ENCODE measurements around the gene POLR3E. TPM values are rescaled to one million over a fixed set of nuclear protein-coding genes. Genes with fewer than 3 reads are reported as not detected.
A peak's percentile ranks its signal among the peaks of the same experiment; 100 is the strongest.

The POLR3E gene
- total RNA-seq, 1 experiment from 2014 or later: 73.5 TPM

DNA sequence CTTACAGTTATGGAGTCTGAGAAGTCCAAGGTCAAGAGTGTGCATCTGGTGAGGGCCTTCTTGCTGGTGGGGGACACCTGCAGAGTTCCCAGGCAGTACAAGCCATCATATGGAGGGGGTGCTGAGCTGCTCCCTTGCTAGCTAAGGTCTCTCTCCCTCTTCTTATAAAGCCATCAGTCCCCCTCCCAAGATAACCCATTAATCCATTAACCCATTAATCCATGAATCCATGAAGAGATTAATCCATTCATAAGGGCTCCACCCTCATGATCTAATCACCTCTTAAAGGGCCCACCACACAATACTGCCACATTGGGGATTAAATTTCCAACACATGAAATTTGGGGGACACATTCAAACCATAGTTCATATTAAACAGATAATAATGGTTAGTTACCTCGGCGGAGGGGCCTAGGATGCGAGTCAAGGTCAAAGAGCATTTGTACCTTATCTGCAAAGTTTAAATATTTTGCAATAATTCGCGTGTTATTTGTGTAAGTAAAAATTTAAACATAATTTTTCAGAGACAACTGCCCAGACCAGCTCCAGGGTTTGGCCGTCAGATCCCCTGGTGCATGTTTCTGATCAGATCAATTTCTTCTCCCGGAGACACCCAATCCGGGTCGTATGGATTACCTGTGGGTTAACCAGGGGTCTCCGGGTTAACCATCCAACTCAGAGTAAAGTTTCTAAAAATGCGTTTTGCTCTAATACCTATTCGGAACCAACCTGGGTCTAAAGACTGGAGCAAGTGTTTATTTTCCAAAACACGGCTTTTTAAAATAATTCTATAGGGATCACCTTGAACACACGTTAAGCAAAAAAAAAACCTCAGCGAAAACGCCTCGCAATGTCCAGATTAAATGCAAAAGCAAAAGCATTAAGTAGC is 740 bp upstream of the POLR3E start:
- H3K36me3 Mint-ChIP-seq: no peaks in the 10 kb centered on the region
- ATAC-seq (peak; percentile 5; the same call in 1 of the 2 replicates), DNase-seq (ENCODE audit: low spot score) (no peak)
- no peaks in the 10 kb centered on the region for H3K27me3 Mint-ChIP-seq (ENCODE audit: low read depth)
- peak overlapping the region; percentile 94 for H3K4me3 Mint-ChIP-seq
- CTCF ChIA-PET: interaction anchor here (1.4 to 1.9 kb wide), 2 partner anchors 90 to 101 kb away, joined by 3 to 8 read pairs; partner anchors contain the start of gene EEF2K
- no peak for TF ChIP-seq FOXK1 (CRISPR knock-in tag; IDR thresholded peaks at IDR 0.05)
- TF ChIP-seq, protein P1, sequence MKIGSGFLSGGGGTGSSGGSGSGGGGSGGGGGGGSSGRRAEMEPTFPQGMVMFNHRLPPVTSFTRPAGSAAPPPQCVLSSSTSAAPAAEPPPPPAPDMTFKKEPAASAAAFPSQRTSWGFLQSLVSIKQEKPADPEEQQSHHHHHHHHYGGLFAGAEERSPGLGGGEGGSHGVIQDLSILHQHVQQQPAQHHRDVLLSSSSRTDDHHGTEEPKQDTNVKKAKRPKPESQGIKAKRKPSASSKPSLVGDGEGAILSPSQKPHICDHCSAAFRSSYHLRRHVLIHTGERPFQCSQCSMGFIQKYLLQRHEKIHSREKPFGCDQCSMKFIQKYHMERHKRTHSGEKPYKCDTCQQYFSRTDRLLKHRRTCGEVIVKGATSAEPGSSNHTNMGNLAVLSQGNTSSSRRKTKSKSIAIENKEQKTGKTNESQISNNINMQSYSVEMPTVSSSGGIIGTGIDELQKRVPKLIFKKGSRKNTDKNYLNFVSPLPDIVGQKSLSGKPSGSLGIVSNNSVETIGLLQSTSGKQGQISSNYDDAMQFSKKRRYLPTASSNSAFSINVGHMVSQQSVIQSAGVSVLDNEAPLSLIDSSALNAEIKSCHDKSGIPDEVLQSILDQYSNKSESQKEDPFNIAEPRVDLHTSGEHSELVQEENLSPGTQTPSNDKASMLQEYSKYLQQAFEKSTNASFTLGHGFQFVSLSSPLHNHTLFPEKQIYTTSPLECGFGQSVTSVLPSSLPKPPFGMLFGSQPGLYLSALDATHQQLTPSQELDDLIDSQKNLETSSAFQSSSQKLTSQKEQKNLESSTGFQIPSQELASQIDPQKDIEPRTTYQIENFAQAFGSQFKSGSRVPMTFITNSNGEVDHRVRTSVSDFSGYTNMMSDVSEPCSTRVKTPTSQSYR (CRISPR knock-in tag; IDR thresholded peaks at IDR 0.05): no peak
- no peak for TF ChIP-seq NR2C2 (CRISPR knock-in tag; IDR thresholded peaks at IDR 0.05)
- TF ChIP-seq, protein P2, sequence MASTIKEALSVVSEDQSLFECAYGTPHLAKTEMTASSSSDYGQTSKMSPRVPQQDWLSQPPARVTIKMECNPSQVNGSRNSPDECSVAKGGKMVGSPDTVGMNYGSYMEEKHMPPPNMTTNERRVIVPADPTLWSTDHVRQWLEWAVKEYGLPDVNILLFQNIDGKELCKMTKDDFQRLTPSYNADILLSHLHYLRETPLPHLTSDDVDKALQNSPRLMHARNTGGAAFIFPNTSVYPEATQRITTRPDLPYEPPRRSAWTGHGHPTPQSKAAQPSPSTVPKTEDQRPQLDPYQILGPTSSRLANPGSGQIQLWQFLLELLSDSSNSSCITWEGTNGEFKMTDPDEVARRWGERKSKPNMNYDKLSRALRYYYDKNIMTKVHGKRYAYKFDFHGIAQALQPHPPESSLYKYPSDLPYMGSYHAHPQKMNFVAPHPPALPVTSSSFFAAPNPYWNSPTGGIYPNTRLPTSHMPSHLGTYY (CRISPR knock-in tag; IDR thresholded peaks at IDR 0.05): no peak
- no peak overlapping the region; the same call in 1 of the 2 replicates for H3K27ac Mint-ChIP-seq
- POLR2A ChIA-PET: no interaction called here
- H3K4me1 Mint-ChIP-seq: peaks cover 34% of the 10 kb centered on the region
- H3K9me3 Mint-ChIP-seq: no peaks in the 10 kb centered on the region

DNA sequence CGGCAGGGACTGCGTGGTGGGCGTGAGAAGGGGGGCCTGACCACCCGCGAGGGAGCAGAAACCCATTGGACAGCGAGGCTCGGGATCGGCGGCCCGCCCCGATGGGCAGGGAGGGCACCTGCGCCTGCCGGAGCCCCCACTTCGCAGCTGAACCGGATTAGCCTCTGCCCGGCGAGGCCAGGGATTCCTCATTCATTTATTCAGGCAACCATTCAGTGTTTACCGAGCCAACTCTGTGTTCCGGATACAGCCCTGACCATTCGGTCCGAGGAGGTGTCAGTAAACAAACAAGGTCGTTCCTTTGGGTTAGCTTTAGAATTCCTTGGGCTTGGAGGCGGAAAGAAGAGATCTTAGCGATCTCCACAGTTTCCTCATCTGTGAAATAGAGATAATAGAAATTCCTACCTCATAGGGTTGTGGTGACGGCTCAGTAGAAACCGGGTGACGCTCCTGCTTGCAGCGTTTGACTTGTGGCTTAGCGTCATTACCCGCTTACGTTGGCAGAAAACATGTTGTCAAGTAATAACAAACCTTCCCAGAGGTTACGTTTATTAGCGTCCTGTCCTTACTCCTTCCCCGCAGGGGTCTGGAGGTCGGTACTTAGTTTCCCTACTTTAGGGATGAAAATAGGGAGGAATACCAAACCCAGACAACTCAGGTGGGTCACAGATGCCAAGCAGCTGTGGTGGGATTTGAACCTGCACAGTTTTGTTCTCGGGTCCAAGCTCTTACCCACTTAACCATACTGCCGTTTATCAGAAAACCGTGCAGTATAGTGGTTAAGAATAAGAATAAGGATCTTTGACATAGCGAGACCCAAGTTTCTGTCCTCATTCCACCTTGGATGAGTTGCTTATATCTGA is 893 bp downstream of the POLR3E start:
- CTCF ChIA-PET: interaction anchor here (1.0 to 1.5 kb wide), 5 partner anchors 23 to 114 kb away, joined by 3 to 6 read pairs (median 4); partner anchors contain the start of gene EEF2K
- Mint-ChIP-seq H3K36me3 (peaks cover 5% of the 10 kb centered on the region; the same call in 1 of the 2 replicates), H3K9me3 (no peaks in the 10 kb centered on the region), H3K27me3 (ENCODE audit: low read depth) (no peaks in the 10 kb centered on the region), H3K4me1 (peaks cover 26% of the 10 kb centered on the region), H3K27ac (peak overlapping the region; percentile 99), H3K4me3 (peak overlapping the region; percentile 94)
- peak; percentile 72 for DNase-seq (ENCODE audit: low spot score)
- POLR2A ChIA-PET: interaction anchor here (0.6 to 1.0 kb wide), 2 partner anchors 56 to 107 kb away, joined by 3 read pairs; no protein-coding TSS in a partner anchor
- ATAC-seq: peak; percentile 17
- TF ChIP-seq, protein P2 (CRISPR knock-in tag; IDR thresholded peaks at IDR 0.05): 0 out of 2 replicates have a peak, but pooled peaks have one; percentile 13
- TF ChIP-seq ZNF138 (CRISPR knock-in tag; conservative IDR thresholded peaks at IDR 0.05): no peak
- TF ChIP-seq, protein P3, sequence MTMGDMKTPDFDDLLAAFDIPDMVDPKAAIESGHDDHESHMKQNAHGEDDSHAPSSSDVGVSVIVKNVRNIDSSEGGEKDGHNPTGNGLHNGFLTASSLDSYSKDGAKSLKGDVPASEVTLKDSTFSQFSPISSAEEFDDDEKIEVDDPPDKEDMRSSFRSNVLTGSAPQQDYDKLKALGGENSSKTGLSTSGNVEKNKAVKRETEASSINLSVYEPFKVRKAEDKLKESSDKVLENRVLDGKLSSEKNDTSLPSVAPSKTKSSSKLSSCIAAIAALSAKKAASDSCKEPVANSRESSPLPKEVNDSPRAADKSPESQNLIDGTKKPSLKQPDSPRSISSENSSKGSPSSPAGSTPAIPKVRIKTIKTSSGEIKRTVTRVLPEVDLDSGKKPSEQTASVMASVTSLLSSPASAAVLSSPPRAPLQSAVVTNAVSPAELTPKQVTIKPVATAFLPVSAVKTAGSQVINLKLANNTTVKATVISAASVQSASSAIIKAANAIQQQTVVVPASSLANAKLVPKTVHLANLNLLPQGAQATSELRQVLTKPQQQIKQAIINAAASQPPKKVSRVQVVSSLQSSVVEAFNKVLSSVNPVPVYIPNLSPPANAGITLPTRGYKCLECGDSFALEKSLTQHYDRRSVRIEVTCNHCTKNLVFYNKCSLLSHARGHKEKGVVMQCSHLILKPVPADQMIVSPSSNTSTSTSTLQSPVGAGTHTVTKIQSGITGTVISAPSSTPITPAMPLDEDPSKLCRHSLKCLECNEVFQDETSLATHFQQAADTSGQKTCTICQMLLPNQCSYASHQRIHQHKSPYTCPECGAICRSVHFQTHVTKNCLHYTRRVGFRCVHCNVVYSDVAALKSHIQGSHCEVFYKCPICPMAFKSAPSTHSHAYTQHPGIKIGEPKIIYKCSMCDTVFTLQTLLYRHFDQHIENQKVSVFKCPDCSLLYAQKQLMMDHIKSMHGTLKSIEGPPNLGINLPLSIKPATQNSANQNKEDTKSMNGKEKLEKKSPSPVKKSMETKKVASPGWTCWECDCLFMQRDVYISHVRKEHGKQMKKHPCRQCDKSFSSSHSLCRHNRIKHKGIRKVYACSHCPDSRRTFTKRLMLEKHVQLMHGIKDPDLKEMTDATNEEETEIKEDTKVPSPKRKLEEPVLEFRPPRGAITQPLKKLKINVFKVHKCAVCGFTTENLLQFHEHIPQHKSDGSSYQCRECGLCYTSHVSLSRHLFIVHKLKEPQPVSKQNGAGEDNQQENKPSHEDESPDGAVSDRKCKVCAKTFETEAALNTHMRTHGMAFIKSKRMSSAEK (CRISPR knock-in tag; IDR thresholded peaks at IDR 0.05; ENCODE audit: borderline replicate concordance): peak; percentile 77; the same call in 1 of the 2 replicates
- TF ChIP-seq, protein P4, sequence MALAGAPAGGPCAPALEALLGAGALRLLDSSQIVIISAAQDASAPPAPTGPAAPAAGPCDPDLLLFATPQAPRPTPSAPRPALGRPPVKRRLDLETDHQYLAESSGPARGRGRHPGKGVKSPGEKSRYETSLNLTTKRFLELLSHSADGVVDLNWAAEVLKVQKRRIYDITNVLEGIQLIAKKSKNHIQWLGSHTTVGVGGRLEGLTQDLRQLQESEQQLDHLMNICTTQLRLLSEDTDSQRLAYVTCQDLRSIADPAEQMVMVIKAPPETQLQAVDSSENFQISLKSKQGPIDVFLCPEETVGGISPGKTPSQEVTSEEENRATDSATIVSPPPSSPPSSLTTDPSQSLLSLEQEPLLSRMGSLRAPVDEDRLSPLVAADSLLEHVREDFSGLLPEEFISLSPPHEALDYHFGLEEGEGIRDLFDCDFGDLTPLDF (CRISPR knock-in tag; IDR thresholded peaks at IDR 0.05): no peak
- TF ChIP-seq JAZF1 (CRISPR knock-in tag; IDR thresholded peaks at IDR 0.05): no peak
- no peak for TF ChIP-seq ZNF219 (CRISPR knock-in tag; IDR thresholded peaks at IDR 0.05; ENCODE audit: borderline replicate concordance)
- TF ChIP-seq, protein P5, sequence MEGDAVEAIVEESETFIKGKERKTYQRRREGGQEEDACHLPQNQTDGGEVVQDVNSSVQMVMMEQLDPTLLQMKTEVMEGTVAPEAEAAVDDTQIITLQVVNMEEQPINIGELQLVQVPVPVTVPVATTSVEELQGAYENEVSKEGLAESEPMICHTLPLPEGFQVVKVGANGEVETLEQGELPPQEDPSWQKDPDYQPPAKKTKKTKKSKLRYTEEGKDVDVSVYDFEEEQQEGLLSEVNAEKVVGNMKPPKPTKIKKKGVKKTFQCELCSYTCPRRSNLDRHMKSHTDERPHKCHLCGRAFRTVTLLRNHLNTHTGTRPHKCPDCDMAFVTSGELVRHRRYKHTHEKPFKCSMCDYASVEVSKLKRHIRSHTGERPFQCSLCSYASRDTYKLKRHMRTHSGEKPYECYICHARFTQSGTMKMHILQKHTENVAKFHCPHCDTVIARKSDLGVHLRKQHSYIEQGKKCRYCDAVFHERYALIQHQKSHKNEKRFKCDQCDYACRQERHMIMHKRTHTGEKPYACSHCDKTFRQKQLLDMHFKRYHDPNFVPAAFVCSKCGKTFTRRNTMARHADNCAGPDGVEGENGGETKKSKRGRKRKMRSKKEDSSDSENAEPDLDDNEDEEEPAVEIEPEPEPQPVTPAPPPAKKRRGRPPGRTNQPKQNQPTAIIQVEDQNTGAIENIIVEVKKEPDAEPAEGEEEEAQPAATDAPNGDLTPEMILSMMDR (IDR thresholded peaks at IDR 0.05): no peak
- no peak for TF ChIP-seq ZBTB21 (CRISPR knock-in tag; IDR thresholded peaks at IDR 0.05; ENCODE audit: borderline replicate concordance)
- peak; percentile 27; the same call in 1 of the 2 replicates for TF ChIP-seq SP1 (CRISPR knock-in tag; conservative IDR thresholded peaks at IDR 0.05)

Measured in WTC11 (cell line).